Skin of body (tissue), 3 donors: ENCODE measurements around the gene OR2T29. TPM values are rescaled to one million over a fixed set of nuclear protein-coding genes. Genes with fewer than 3 reads are reported as not detected.
"Not testable (repeated sequence)": the region's sequence is repeated elsewhere in the genome, so short reads cannot be mapped to it uniquely, and the experiment has no call there.

Experiments
- DNase-seq: peaks from one replicate; lab custom pipeline; 2025; lab: John Stamatoyannopoulos, UW
- small RNA-seq: library from RNA; depleted of rRNA; stranded (forward); fragments of <200 nt; gene quantifications from one replicate; pipeline ENCODE3, GENCODE V24; 2014; ENCODE audit warnings: low replicate concordance
- total RNA-seq: library from RNA; depleted of rRNA; stranded (reverse); fragments of >200 nt; gene quantifications from one replicate; pipeline ENCODE4 v1.2.3, GENCODE V29; 2014

The OR2T29 gene
- total RNA-seq, 1 donor from 2014 or later = not detected

- DNase-seq = no peak
Measured at GRCh38 chr1:248521856-248522255, 40.7 kb downstream of the OR2T29 start.

DNA sequence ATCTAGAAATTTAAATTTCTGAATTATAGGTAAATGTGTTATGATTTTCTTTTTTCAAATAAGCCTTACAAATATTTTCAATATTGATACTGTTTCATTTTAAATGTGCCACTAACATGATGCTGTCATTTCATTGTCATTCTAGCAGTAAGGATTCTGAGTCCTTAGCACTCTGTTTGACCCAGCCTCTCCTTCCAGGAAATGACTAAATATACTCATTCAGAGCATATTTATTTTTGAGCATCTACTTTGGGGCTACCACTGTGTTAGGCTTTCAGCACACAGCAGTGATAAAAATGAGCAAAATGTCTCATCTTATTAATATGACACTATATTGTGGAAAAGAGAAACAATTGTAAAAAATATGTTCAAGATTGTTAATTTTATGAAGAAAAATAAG, 52.4 kb downstream of the OR2T29 start:
- not testable (repeated sequence) for DNase-seq

- not testable (repeated sequence) for DNase-seq
Measured at GRCh38 chr1:248507773-248508172, 54.8 kb downstream of the OR2T29 start, which contains the start of gene OR2G6. Gene OR2G6 (plus strand): TSS chr1:248508073. CDS start chr1:248521647, 13,574 bp downstream.

Small RNAs within 50 kb of the gene (small RNA-seq; reads per million reads assigned to genes)
- not detected for gene RF00019

Other genes with a start within 250 kb of the OR2T29 start
- gene OR2M7, start 238.2 kb downstream of the OR2T29 start, total RNA-seq = not detected
- gene OR14C36, start 214.0 kb downstream of the OR2T29 start, total RNA-seq = not detected
- gene OR2T4, start 201.1 kb downstream of the OR2T29 start, total RNA-seq = not detected
- gene OR2T6, start 187.0 kb downstream of the OR2T29 start, total RNA-seq = not detected
- not detected for gene OR2T1, start 159.7 kb downstream of the OR2T29 start, total RNA-seq
- not detected for gene OR2T2, start 117.1 kb downstream of the OR2T29 start, total RNA-seq
- gene OR2T3, start 89.4 kb downstream of the OR2T29 start, total RNA-seq = not detected
- not detected for gene OR2T5, start 74.2 kb downstream of the OR2T29 start, total RNA-seq
- gene OR2G6, start 54.7 kb downstream of the OR2T29 start, total RNA-seq = not detected
- gene OR2T34, start 12.0 kb upstream of the OR2T29 start, total RNA-seq = not detected
- gene OR2T10, start 34.9 kb upstream of the OR2T29 start, total RNA-seq = not detected
- not detected for gene OR2T11, start 72.3 kb upstream of the OR2T29 start, total RNA-seq
- not detected for gene OR2T35, start 82.5 kb upstream of the OR2T29 start, total RNA-seq
- gene OR2T27, start 92.8 kb upstream of the OR2T29 start, total RNA-seq = not detected
- gene OR14I1, start 140.0 kb upstream of the OR2T29 start, total RNA-seq = not detected
- gene LYPD8, start 193.0 kb upstream of the OR2T29 start, total RNA-seq = not detected